Left hindlimb (tissue), 1 donor: ENCODE data around the gene MEFV.
"Not testable (repeated sequence)": the region's sequence is repeated elsewhere in the genome, so short reads cannot be mapped to it uniquely, and the experiment has no call there.

Experiments used
- DNase-seq: peaks from one replicate; pipeline ENCODE4 v3.0.0-alpha.2; 2018

The MEFV gene, protein sequence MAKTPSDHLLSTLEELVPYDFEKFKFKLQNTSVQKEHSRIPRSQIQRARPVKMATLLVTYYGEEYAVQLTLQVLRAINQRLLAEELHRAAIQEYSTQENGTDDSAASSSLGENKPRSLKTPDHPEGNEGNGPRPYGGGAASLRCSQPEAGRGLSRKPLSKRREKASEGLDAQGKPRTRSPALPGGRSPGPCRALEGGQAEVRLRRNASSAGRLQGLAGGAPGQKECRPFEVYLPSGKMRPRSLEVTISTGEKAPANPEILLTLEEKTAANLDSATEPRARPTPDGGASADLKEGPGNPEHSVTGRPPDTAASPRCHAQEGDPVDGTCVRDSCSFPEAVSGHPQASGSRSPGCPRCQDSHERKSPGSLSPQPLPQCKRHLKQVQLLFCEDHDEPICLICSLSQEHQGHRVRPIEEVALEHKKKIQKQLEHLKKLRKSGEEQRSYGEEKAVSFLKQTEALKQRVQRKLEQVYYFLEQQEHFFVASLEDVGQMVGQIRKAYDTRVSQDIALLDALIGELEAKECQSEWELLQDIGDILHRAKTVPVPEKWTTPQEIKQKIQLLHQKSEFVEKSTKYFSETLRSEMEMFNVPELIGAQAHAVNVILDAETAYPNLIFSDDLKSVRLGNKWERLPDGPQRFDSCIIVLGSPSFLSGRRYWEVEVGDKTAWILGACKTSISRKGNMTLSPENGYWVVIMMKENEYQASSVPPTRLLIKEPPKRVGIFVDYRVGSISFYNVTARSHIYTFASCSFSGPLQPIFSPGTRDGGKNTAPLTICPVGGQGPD

DNA sequence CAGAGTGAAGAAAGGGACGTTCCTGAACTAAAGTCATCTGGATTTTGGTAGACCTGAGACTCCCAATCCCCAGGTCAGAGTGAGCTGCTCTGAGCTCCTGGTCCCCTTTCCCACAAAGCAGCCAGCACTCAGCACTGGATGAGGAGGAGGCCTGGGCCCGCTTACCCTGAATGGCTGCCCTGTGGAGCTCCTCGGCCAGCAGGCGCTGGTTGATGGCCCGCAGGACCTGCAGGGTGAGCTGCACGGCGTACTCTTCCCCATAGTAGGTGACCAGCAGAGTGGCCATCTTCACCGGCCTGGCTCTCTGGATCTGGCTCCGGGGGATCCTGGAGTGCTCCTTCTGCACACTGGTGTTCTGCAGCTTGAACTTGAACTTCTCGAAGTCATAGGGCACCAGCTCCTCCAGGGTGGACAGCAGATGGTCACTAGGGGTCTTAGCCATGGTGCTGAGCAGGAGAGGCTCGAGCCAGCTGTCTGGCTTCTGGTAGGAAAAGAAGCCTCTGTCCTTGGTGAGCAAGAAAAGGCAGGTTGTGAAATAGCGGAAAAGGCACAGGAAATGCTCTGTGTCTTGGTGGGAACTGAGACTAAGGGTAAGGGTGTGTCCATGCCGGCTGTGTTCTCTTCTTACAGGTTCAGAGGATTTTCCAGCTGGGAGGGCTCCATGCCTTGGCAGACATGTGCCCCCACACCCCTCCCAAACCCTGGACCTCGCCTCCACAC lies at the start of gene MEFV:
MEFV (minus strand) TSS at position 488 of the 720 bp plus-strand sequence; CDS start at position 442, 46 bp downstream.
- DNase-seq, result no peak

DNA sequence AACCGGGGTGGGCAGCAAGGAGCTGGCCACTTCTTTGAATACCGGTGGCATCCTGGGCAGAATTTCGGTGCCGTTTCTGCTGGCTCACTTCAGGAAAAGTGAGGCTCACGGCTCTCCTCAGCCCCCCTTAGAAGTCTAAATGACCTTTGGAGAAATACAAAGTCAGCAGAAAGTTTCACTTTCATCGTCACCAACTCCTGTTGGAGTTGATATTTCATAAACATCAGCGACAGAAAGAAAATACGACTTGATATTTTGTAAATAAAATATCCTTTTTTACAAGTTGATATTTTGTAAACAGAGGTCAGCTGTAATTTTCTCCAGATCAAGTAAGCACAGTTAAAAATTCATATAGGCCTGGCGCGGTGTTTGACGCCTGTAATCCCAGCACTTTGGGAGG lies 49.6 kb upstream of the MEFV start:
- no peak for DNase-seq

DNA sequence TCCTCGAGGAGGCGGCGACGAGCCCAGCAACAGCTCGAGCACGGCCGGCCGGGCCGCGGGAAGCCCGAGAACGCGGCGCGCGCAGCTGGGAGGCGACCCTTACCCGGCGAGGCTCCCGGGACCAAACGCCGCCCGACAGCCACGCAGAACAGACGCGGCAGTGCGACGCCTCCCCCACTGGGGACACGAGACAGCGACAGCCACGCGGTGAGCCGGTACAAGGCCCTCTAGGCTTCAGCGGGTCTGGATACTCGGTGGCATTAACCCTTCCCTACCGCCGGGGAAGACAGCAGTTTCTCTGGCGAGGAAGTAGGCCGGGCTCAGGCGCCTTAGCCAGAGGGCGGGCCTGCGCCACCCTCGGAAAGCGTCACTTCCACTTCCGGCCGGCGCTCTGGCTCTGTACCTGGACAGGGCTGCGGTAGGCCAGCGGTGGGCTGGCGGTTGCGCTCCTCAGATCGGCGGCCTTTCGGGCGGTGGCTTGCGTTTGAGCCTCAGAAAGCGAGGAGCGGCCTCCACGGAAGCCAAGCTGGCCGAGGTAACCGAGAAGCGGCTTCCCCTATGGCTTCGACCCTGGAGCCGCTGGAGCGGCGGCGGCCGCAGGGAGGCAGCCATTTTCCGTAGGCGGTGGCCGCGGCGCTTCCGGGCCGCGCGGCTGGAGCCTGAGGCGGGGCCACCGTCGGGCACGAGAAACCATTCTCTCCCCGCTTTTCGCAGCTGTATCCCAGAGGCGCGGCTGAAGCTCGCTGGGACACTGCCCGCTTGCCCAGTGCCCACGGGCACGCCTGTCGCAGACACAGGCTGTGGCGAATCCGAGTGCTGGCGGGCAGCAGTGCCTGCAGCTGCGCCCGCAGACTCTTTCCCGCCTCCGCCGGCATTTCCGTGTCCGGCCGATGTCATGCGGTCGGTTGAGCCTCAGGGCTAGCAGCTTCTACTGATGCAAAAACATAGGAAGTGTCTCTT lies 49.0 kb upstream of the MEFV start, which contains the start of the genes TIGD7 and ZNF75A:
TIGD7 (minus strand) TSS at position 322 of the 960 bp plus-strand sequence. CDS start 4,816 bp downstream, outside the sequence.
ZNF75A (plus strand) TSS at position 389 of the 960 bp plus-strand sequence. CDS start 2,932 bp downstream, outside the sequence.
- DNase-seq, result peak; percentile 91

DNA sequence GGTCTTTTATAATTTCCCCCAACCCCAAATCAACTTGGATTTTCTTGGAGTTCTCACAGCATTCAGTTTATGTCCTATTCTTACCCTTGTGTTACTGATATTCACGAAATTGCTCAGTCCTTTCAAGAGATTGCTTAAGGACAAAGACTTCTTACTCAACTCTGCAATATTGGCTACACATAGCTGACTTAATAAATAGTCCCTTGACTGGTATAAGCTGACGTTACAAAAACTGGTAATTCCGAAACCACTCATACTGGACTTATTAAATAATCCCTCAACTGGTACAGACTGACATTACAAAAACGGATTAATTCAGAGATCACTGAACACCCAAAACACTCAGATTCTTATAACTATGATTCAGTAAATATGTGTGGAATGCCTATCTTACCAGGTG lies 47.9 kb upstream of the MEFV start:
- no peak for DNase-seq

DNA sequence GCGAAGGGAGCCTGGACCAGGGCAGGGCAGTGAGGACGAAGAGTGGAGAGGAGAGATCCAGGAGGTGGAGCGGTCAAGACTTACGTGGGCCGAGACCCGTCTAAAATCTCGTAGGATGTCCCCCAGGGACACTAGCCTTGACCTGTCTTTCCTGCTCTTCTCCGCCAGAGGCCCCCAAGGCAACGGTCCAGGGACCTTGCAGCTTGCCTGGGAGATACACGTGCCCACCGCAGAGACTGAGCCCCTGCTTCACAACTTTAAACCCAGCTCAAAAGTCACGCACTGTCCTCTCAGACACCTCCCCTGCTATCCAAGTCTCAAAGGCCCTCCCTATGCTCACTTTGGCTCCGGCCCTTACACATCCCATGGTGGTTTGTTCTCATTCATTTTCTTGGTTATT lies 39.4 kb upstream of the MEFV start:
- DNase-seq, result no peak

DNA sequence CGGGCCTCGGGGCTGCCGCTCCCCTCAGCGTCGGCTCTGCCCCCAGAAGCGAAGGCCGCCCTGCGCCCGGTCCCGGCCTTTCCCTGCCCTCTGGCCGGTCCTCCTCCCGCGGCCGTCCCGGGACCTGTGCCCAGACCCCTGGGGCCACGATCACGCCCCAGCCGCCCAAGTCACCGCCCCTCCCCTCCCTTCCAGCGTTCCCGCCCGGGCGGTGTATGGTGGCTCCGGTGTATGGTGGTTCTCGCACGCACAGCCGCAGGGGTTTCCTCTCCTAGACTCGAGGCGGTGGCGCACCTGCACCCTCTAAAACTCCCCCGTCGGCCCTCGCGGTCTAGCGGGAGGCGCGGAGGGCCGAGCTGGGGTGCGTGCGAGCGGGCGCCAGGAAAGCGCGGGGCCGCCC lies 38.8 kb upstream of the MEFV start:
- DNase-seq, result no peak

DNA sequence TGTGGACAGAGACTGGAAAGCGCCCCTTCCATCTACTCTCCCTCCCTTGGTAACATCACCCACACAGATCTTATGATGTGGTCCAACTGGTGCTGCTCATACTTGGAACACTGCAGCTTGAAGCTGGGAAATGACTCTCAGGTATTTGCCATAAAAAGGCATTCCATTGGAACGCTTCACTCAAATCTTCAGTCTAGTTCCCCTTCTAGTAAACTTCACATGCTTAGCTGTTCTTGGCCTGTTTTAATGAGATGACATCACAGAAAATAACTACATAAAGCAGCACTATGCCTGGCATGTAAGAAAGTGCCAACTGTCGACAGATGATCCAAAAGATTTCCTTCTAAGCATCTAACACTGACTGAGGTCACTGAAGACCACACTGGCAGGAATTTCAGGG lies 36.2 kb upstream of the MEFV start:
- no peak for DNase-seq

DNA sequence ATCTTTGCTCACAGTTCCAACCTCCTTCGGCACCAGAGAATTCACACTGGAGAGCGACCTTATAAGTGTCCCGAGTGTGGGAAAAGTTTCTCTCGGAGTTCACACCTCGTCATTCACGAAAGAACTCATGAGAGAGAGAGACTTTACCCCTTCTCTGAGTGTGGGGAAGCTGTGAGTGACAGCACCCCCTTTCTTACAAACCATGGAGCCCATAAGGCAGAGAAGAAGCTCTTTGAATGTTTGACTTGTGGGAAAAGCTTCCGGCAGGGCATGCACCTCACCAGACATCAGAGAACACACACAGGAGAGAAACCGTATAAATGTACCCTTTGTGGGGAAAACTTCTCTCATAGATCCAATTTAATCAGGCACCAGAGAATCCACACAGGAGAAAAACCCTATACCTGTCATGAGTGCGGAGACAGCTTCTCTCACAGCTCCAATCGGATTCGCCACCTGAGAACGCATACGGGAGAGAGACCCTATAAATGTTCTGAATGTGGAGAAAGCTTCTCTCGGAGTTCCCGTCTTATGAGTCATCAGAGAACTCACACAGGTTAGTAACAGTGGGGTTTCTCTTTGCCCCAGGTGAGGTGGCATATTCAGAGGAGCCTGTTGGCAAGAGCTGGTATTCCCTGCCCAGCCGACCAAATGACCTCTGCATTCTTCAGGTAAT lies 33.7 kb upstream of the MEFV start:
- DNase-seq, result no peak

DNA sequence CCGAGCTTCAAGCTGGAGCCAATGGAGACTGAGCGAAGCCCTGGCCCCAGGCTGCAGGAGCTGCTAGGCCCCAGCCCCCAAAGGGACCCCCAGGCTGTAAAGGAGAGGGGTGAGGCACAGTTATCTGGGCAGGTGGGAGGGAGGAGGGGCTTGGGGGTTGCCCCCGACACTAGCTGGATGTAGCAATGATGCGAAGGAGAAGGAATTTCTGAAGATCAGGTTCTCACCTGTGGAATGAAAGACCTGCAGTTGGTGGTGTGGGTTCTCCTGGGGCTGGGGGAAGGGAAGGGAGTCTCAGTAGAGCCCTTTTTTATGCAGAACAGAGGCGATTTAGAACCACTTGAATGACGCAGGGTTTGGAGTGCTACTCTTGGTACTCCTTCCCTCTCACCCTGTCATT lies 28.7 kb upstream of the MEFV start:
- no peak for DNase-seq

DNA sequence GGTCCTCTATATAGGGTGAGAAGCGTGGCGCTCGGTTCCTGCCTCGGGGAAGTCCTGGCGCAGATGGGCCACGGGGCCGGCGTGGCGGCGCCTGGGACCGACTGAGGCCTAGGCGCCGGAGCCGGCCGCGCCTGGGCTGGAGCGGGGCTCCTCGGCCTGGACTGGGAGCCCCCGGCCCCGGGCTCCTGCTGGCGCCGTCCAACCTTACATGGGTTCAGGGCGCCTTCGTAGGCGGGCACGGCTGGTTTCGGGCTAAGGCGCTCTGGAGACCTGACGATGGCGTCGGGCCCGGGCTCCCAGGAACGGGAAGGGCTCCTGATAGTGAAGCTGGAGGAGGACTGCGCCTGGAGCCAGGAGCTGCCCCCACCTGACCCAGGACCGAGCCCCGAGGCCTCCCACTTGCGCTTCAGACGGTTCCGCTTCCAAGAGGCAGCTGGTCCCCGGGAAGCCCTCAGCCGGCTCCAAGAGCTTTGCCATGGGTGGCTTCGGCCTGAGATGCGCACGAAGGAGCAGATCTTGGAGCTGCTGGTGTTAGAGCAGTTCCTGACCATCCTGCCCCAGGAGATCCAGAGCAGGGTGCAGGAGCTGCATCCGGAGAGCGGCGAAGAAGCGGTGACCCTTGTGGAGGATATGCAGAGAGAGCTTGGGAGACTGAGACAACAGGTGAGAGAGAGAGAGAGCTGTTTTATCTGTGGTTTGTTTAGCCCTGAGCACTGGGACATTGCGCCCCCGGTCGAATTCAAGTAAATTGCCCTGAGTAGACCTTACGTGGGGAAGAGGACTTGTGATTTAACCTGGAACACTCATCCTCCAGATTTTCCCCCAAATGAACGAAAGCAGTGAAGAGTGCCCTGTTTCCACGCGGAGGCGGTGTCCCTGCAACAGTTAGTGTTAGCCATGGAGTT lies 27.4 kb upstream of the MEFV start:
- no peak for DNase-seq

DNA sequence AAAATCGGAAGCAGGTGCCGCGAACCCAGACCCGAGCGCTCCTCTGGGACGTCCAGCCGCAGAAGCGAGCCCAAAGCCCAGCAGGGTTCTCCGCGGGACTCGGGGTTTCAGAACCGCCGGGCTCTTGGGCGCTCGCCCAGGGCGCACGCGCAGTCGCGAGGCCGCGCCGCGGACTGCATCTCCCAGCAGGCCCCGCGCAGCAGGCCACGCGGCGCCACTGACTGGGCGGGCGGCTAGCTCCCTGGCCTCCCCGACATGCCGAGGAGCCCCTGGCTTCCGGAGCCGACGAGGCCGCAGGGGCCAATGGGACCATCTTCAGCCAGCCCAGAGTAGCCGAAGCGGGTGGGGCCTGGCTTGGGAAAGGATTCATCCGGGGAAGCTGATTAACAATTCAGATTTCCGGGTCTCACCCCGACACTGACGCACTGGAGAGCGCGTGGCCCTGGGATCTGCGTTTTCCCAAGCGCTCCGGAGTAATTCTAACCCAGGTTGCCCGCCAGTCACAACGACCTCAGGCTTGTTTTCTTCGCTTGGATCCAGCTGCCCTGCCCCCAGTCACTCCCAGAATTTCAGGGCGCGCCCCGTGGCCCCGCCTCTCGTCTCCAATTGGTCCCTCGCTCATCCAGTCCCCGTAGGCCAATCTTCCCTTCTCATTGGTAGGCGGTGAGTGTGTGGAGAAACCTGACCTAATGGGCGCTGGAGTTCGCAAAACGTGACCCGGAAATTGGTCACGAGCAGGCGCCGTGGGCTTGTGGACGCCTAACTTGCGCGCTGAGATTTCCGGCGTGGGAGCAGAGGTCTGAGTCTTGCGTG lies 26.5 kb upstream of the MEFV start, which contains the start of gene ZNF263:
ZNF263 (plus strand) TSS at position 762 of the 813 bp plus-strand sequence. CDS start 328 bp downstream, outside the sequence.
- DNase-seq, result peak; percentile 98

DNA sequence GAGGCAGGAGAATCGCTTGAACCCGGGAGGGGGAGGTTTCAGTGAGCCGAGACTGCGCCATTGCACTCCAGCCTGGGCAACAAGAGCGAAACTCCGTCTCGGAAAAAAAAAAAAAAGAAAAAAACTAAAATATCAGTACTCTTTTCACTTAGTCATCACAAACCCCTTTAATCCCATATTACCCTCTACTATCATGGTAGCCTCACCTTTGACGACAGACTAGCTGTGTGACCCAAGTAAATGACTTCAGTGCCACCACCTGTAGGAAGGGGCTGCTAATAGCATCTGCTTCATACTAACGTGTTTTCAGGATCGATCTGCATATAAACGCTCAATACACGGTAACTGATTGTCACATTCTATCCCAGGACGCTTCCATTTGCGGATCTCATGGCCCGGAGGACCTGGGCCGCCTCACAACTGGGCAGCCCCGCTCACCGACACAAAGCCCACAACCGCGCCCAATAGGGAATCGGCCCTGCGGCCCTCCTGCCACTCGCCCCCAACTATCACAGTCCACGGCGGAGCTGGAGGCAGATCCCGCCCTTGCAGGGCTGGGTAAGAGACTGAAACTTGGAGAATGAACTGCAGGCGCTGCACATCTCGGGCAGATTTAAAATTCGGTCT lies 25.8 kb upstream of the MEFV start:
- DNase-seq, result no peak

DNA sequence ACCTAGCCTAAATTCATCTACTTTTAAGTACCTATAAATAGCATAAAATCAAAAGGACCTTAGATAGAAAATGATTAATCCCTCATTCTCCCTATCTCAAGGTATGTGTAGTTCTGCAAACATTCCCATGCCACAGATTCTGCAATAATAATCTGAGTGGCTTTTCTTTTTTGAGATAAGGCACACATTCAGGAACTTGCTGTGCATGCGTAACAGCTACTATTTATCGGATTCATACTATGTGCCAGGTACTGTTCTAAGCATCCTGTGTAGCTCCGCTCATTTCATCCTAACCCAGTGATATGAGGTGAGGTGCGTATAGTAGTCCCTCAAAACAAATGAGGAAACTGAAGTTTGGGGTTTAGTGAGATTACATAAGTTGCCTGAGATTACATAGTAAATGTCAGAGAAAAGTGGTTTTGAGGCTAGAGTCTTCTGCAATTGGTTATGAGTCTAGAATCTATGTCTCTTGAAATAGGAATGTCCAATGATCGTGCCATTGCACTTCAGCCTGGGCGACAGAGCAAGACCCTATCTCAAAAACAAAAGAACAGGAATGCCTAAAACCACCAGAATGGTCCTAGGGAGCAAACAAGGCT lies 24.9 kb upstream of the MEFV start:
- DNase-seq, result no peak

DNA sequence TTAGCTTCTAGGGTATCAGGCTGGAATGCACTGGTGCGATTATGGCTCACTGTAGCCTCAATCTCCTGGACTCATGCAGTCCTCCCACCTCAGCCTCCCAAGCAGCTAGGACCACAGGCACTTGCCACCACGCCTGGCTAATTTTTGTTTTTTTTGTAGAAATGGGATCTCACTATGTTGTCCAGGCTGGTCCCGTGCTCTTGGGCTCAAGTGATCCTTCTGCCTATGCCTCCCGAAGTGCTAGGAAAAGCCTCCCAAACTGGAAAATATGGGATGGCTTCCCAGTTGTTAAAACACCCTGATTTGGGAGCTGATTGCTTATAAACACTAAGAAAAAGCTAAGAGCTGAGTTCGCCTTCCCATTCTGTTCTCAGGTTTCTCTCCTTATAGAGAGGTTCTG lies 20.2 kb upstream of the MEFV start:
- no peak for DNase-seq

DNA sequence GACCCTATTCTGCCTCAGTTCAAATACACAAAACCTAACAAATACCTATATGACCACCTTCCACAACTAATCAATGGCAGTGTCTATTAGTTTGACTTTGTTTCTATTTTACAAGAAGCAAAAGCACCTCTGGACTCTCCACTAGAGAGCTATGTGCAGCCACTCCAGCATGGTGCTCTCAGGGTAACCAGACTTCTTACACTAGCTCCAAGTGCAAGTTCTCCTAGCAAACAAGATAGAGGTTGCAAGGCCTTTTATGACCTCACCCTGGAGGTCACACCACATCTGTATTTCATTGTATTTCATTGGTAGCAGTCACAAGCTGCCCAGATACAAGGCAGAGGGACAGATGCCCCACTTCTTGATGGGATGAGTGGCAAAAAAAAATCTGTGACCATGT lies 18.5 kb upstream of the MEFV start:
- DNase-seq, result no peak

DNA sequence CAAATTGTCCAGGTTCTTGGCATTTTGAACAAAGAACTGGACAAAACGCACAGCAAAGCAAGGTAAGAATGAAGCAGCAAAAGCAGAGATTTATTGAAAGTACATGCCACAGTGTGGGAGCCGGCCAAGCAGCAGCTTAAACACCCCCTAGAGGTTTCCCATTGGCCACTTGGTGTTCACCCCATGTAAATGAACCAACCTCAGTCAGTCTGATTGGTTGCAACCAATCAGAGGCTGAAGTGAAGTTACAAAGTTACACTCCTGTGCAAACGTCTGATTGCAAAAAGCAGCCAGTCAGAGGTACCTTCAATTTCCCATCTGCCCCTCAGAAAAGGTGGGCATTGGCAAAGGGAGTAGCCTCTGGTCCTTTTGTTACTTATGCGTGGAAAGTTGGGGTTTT lies 18.1 kb upstream of the MEFV start:
- no peak for DNase-seq

DNA sequence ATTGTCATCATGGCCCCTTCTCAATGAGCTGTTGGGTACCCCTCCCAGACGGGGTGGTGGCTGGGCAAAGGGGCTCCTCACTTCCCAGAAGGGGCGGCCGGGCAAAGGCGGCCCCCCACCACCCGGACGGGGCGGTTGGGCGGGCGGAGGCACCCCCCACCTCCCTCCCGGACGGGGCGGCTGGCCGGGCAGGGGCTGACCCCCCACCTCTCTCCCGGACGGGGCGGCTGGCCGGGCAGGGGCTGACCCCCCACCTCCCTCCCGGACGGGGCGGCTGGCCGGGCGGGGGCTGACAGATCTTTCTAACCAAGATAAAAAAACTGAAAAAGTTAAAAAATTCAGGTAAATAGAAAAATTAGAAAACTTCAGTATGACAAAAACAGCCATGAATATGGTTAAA lies 14.8 kb upstream of the MEFV start:
- not testable (repeated sequence) for DNase-seq

DNA sequence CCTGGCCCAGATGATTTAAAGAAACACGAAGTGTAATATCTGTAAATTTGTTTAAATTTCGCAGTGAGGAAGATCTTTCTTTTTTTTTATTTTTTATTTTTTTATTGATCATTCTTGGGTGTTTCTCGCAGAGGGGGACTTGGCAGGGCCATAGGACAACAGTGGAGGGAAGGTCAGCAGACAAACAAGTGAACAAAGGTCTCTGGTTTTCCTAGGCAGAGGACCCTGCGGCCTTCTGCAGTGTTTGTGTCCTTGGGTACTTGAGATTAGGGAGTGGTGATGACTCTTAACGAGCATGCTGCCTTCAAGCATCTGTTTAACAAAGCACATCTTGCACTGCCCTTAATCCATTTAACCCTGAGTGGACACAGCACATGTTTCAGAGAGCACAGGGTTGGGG lies 14.3 kb upstream of the MEFV start:
- not testable (repeated sequence) for DNase-seq
